Measurements from ENCODE around the gene MAN1A2.

MAN1A2 gene

DNA sequence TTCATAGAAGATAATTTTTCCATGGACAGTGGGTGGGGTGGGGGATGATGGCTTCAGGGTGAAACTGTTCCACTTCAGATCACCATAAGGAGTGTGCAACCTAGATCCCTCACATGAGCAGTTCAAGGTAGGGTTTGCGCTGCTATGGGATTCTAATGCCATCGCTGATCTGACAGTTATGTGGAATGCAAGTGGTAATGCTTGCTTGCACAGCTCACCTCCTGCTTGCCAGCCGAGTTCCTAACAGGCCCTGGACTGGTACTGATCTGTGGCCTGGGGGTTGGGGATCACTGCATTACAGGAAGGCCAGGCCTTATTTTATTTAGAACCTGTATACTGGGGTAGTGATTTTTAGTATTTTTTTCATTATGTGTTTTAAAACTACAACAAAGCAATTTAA, 22.0 kb downstream of the MAN1A2 start:
- no peak overlapping the region for H3K4me3 ChIP-seq (ENCODE audit: low read depth, low read length)
- TF ChIP-seq CTCF (IDR thresholded peaks at IDR 0.05; ENCODE audit: borderline replicate concordance, insufficient read depth, low read depth, low read length), result no peak

DNA sequence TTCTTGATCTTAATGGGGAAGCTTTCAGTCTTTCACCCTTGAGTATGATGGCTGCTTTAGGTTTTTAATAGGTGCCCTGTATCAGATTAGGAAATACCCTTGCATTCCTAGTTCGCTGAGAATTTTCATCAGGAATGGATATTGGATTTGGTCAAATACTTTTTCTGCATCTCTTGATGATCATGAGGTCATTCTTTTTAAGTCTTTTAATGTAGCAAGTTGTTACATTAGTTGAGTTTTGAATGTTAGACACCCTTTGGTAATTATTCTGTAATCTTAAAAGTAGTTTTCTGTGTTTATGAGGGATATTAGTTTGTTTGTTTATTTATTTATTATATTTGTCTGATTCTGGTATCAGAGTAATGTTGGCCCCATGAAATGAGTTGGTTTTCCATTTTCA, 22.5 kb downstream of the MAN1A2 start:
- no peak overlapping the region for H3K4me3 ChIP-seq (ENCODE audit: low read depth, low read length)
- TF ChIP-seq CTCF (IDR thresholded peaks at IDR 0.05; ENCODE audit: borderline replicate concordance, insufficient read depth, low read depth, low read length), result no peak

- no peak overlapping the region for H3K4me3 ChIP-seq (ENCODE audit: low read depth, low read length)
- no peak for TF ChIP-seq CTCF (IDR thresholded peaks at IDR 0.05; ENCODE audit: borderline replicate concordance, insufficient read depth, low read depth, low read length)
Measured at GRCh38 chr1:117392771-117393170, 25.5 kb downstream of the MAN1A2 start.

GRCh38 chr1:117396074-117396473, 28.8 kb downstream of the MAN1A2 start:
- TF ChIP-seq CTCF (IDR thresholded peaks at IDR 0.05; ENCODE audit: borderline replicate concordance, insufficient read depth, low read depth, low read length), result no peak
- no peak overlapping the region for H3K4me3 ChIP-seq (ENCODE audit: low read depth, low read length)

GRCh38 chr1:117396636-117397035, 29.4 kb downstream of the MAN1A2 start:
- TF ChIP-seq CTCF (IDR thresholded peaks at IDR 0.05; ENCODE audit: borderline replicate concordance, insufficient read depth, low read depth, low read length), result no peak
- H3K4me3 ChIP-seq (ENCODE audit: low read depth, low read length), result no peak overlapping the region

DNA sequence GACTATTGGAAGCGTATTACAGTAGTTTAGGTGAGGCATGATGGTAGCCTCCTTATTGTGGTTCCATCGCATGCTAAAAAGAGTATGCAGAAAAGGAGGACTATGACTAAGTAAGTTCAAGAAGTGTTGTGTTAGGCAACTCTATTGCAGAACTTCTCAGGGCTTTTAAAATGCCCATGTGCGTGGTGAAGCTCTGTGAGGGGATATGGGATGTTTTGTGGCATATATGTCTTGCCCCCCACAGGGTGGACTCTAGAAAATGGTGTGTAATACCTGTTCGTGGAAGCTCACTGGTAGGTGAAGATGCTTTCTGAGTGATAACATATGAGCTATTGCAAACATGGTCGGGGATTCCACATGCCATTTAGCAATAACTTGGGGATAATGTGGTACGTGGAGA, 31.7 kb downstream of the MAN1A2 start:
- no peak overlapping the region for H3K4me3 ChIP-seq (ENCODE audit: low read depth, low read length)
- TF ChIP-seq CTCF (IDR thresholded peaks at IDR 0.05; ENCODE audit: borderline replicate concordance, insufficient read depth, low read depth, low read length), result no peak

- TF ChIP-seq CTCF (IDR thresholded peaks at IDR 0.05; ENCODE audit: borderline replicate concordance, insufficient read depth, low read depth, low read length), result no peak
- no peak overlapping the region for H3K4me3 ChIP-seq (ENCODE audit: low read depth, low read length)
Measured at GRCh38 chr1:117401761-117402160, 34.5 kb downstream of the MAN1A2 start.

Measured in GM12875 (cell line).